CD4-positive, alpha-beta T cell treated with Interleukin-15 for 4 hours (primary cell): ENCODE data around the gene RSPH6A.

Experiments used
- DNase-seq: peaks from one replicate; pipeline ENCODE4 v3.0.0-alpha.2; 2020; ENCODE audit warnings: low spot score

RSPH6A gene

GRCh38 chr19:45814851-45815480 lies at the start of gene RSPH6A:
RSPH6A (minus strand) TSS chr19:45815308; CDS start chr19:45815176, 132 bp downstream.
- no peak for DNase-seq

DNA sequence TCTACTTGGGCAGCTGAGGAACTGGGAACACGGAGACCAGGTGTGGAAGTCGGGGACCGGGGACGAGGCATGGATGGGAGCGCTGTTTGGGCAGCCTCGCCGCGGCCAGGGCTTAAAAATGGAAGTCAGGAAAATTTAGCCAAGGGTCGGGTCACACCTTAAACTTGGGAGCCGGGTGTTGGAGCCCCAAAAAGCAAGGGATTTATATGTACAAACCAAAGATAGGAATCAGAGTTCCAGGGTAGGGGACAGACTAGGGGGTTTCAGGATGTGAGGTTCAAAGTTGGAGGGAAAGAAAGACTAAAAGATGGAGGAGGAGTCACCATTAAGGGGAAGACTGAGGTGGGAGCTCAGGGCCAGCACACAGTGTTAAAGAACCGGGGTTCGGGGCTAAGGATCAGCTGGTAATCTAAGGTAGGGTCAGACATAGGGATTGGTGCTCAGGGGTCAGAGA lies 49.5 kb upstream of the RSPH6A start:
- no peak for DNase-seq

DNA sequence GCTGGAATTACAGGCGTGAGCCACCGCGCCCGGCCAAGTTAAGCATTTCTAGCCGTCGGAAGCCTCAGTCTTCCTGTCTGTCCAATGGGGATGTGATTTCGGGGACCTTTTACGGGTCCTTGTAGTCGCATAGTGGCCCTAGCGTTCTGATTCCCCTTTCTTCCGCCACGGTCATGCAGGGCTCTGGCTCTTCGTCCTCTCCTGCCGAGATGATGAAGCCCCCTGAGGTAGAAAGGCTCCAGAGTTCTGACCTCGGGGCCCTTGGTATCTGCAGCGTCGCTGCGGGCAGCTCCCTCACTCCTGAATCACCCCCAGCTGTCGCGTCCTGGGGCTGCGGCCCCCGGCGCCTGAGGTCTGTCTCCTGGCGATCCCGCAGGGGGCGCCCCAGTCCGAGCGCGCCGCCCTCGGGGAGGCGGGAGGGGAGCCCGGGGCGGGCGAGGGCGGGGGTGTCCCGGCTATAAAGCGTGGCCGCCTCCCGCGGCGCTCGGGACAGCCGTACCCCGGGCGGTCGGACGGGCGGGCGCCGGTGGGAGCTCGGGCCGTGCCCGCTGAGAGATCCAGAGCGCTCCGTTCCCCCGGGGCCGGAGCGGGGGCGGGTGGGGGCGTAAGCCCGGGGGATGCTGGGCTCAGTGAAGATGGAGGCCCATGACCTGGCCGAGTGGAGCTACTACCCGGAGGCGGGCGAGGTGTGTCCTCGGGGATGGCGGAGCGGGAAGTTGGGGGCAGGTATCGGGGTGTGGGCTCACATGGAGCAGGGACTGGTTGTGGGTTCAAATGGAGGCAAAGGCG lies 48.9 kb upstream of the RSPH6A start, which contains the start of gene FOXA3:
Gene FOXA3, plus strand, starts transcription at position 487 of the 789 bp plus-strand sequence. Its CDS starts 131 bp downstream, at position 618.
- DNase-seq, result peak; percentile 53

- DNase-seq, result no peak
These were observed 48.3 kb upstream of the RSPH6A start for GRCh38 chr19:45863335-45863839.

DNA sequence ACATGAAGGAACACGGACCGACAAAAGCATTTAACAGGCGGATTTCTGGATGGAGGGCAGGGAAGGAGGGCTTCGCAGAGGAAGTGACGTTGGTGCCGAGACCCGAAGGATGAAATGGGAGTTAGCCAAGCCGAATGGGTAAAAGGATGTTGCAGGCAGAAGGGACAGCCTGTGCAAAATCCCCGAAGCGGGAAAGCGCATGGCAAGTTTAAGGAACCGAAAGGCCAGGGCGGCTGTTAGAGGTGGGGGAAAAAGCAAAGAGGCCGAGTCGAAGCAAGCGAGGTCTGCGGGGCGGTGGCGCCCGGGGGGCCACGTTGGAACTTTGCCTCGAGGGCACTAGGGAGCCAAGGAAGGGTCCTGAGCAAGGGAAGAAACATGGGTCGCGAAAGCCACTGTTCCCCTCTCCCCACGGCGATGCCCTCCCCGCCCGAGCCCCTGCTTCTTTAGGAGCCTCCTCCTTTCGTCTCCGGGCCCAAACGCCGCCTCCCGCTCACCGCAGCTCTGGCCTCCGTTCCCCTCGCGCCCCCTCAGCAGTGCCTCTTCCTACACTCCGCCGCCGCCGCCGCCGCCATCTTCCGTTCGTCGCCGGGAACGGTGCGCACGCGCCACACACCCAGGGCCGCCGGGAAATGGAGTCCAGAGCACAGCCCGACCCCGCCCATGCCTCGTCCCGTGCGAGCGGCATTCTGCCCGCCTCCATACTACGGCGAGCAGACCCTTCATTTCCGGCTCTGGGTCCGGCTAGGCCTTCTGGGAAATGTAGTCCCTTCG lies 47.6 kb upstream of the RSPH6A start, which contains the start of gene SYMPK:
Gene SYMPK, minus strand, starts transcription at position 584 of the 771 bp plus-strand sequence. CDS start 8,652 bp downstream, outside the sequence.
- DNase-seq, result peak; percentile 99

DNA sequence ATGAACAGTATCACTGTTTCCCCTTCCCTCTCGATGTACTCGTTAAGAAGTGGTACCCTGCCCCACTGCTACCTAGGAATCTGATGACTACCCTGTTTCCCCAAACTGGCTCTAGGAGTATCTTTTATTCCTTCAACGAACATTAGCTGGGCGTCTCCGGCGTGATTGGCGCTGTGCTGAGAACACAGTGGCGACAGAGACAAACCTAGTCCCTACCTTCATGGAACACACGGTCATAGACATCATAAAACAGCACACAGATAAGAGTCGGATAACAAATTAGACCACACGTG lies 47.1 kb upstream of the RSPH6A start:
- DNase-seq, result no peak

GRCh38 chr19:45860359-45861259 lies 45.5 kb upstream of the RSPH6A start:
- no peak for DNase-seq

GRCh38 chr19:45854167-45854778 lies 39.2 kb upstream of the RSPH6A start:
- no peak for DNase-seq

- DNase-seq, result no peak
These were observed 37.9 kb upstream of the RSPH6A start for GRCh38 chr19:45852983-45853382.

DNA sequence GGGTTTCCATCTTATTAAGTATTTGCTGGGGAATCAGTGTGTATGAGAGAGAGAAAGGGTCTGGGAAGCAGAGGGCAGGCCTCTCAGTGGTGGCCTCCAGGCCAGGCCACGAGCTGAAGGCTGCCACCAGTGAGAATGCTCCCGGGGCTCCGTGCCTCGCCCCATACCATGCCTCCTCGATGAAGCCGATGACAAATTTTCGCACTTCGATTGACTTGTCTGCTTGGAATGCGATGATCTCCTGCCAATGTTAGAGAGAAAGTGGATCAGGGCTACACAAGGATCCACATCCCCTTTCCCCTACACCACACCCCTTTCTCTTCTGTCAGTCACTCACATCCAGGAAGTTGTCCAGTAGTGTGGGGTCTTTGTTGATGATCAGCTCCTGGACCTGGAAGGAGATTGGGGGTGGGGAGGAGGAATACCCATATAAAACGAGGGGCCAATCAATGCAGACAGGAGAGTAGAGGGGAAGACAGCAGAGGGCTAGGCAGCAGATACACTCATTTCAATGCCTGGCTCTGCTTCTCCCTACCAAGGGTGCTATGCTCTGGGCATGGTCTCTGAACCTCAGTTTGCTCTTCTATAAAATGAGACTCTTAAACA lies 37.1 kb upstream of the RSPH6A start:
- DNase-seq, result no peak

GRCh38 chr19:45848922-45849321 lies 33.8 kb upstream of the RSPH6A start:
- no peak for DNase-seq

DNA sequence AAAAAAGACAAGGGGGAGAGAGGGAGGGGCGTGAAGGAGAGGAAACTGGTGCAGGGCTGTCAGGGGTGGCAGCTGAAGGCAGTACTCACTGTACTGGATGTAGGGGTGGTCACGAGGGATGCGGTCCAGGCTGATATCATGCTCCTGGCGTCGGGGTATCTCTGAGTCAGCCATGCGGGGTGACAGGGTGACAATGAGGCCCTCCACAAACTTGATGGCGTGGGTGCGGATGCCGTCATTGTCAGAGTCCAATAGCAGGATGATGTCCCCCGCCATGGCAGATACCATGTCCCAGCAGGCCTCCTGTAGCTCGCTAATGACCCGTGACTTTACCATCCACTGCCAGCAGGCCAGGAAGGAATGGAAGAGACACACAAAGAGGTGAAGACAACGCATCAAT lies 32.6 kb upstream of the RSPH6A start:
- DNase-seq, result no peak

GRCh38 chr19:45842198-45842597 lies 27.1 kb upstream of the RSPH6A start:
- DNase-seq, result no peak

GRCh38 chr19:45834970-45835369 lies 19.9 kb upstream of the RSPH6A start:
- DNase-seq, result no peak

DNA sequence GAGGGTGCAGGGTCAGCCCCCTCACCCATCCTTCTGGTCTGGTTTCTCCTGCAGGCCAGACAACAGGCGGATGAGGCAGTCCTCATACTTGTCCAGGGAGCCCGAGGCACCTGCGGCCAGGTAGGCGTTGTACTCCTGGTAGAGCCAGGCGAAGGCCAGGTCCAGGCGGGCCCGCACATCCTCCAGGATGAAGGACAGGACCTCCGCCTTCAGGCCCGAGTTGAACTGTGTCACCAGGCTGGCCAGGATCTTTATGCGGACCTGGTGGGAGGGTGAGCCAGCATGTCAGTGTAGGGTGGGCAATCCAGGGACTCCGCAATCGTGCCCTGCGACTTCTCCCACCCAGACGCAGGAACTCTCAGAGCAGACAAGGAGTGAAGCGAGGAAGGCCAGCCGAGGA lies 13.8 kb upstream of the RSPH6A start:
- no peak for DNase-seq

DNA sequence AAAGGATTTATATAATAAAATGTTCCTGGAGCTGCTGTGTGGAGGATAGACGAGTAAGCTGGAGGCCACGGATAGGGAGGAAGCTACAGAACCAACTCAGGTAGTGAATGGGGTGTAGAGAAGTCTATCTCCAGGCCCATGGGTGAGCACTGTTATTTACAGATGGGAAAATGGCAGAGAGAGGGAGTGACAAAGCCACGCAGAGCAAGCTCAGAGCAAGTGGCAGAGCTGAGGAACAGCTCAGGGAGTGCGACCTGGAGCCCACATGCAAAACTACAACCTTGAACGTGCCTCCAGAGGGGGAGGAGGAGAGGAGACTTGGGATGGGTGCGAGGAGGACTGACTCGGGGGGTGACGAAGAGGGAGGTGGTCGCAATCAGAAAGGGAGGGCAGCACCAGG lies 13.4 kb upstream of the RSPH6A start:
- DNase-seq, result no peak

GRCh38 chr19:45827459-45828093 lies 12.5 kb upstream of the RSPH6A start:
- no peak for DNase-seq

- DNase-seq, result no peak
These were observed 11.8 kb upstream of the RSPH6A start for GRCh38 chr19:45826934-45827333.

DNA sequence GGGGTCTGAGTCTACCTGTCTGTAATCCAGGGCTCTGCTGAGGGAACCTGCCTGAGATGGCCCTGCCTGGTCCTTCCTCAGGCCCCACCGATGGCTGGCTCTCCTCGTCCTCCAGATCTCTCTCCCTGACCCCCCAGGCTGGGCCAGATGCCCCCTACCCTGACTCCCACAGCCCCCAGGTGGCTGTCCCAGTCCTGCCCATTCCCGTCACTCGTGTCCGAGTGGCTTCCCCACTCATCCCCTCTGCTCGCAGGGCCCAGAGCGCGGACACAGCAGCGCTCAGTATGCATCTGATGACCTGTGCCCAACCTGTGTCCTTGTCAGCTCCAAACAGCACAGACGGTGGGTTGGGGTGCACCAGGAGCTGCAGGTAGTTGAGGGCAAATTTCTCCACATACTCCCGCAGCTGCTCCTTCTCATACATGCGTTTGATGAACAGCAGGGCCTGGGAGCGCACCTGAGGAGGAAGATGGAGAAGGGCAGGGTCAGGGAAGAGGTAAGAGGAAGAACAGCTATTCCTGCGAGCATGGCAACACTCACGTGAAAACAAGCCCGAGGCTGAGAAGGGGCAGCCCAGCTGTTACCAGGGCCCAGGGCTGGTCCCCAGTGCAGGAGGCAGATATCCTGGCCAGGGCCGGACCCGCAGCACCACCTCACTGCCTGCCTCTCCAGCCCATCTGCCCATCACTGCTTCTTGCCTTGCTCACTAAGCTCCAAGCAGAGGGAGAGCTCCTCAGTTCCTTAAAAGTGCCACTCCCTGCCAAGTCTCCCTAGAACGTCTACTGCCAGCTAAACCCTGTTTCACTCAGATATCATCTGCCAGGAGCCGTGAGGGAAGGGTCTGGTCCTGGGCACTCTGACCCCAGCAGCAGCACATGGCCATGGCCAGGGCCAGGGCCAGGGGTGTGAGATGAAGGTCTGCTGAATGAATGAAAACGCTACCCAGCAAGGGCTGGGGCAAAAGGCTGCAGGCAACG lies 11.1 kb upstream of the RSPH6A start:
- DNase-seq, result no peak
